Activated T-cell treated with anti-CD3 and anti-CD28 coated beads, Interleukin-2, amount 50 U/mL, for 24 hours (primary cell): ENCODE measurements around the gene SIL1.
"Not testable (repeated sequence)": the region's sequence is repeated elsewhere in the genome, so short reads cannot be mapped to it uniquely, and the experiment has no call there.

Experiments used
- DNase-seq: peaks from one replicate; pipeline ENCODE4 v3.0.0-alpha.2; 2020
- H3K27ac Mint-ChIP-seq: 2 replicates; pipeline ENCODE4 v1.8.0; 2020; ENCODE audit warnings: mild to moderate bottlenecking, mixed read lengths
- H3K27me3 Mint-ChIP-seq: 2 replicates; pipeline ENCODE4 v1.8.0; 2020; ENCODE audit warnings: mixed read lengths
- H3K36me3 Mint-ChIP-seq: 2 replicates; pipeline ENCODE4 v1.8.0; 2020; ENCODE audit warnings: low read depth, mixed read lengths
- H3K4me1 Mint-ChIP-seq: 2 replicates; pipeline ENCODE4 v1.8.0; 2020; ENCODE audit warnings: low read depth, mixed read lengths
- H3K4me3 Mint-ChIP-seq: 2 replicates; pipeline ENCODE4 v1.8.0; 2020; ENCODE audit warnings: mild to moderate bottlenecking, moderate library complexity, mixed read lengths
- H3K9me3 Mint-ChIP-seq: 2 replicates; pipeline ENCODE4 v1.8.0; 2020; ENCODE audit warnings: mixed read lengths

The SIL1 gene

DNA sequence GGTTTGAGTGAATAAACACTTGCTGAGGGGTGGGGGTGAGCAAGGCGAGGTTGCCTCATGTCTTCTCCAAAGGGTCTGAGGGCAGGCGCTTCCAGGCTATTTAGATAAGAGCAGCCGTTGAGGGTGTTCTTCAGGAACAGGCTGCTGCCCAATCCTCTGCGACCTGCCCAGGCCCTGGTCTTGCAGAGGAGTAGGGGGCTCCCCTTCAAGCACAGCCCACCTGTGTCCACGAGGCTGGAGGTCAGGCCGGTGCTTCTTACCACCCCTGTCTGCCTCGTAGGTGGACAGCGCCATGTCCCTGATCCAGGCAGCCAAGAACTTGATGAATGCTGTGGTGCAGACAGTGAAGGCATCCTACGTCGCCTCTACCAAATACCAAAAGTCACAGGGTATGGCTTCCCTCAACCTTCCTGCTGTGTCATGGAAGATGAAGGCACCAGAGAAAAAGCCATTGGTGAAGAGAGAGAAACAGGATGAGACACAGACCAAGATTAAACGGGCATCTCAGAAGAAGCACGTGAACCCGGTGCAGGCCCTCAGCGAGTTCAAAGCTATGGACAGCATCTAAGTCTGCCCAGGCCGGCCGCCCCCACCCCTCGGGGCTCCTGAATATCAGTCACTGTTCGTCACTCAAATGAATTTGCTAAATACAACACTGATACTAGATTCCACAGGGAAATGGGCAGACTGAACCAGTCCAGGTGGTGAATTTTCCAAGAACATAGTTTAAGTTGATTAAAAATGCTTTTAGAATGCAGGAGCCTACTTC lies 264.5 kb downstream of the SIL1 start:
- Mint-ChIP-seq H3K36me3 (peaks cover 29% of the 10 kb centered on the region), H3K4me1 (no peaks in the 10 kb centered on the region), H3K27ac (no peak overlapping the region), H3K4me3 (no peak overlapping the region), H3K9me3 (no peaks in the 10 kb centered on the region), H3K27me3 (no peaks in the 10 kb centered on the region)
- DNase-seq = no peak

DNA sequence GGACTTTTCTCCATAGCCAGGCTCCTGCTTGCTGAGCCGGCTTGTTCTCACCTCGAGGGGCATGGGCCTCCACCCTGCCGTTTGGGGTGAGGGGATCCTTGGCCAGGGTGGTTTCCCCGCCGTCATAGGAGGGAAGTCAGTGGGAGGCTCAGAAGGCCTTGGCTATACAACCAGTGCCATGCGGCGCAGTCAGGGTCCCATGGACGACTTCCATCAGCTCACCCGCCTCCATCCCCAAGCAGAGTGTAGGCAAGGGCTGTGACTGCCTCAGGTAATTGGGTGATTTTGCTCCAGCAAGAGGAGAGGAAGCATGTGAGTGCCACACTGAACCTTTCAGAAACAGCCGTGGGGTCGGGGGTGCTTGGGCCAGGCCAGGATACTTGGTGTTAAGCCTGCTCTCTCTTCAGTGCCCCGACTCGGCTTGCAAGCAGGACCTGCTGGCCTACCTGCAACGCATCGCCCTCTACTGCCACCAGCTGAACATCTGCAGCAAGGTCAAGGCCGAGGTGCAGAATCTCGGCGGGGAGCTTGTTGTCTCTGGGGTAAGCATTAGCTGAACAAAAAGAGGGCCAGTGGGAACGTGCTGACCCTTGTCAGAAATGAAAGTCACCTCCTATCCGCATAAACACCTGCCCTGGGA lies 265.9 kb downstream of the SIL1 start:
- Mint-ChIP-seq H3K4me3 (no peak overlapping the region), H3K4me1 (no peaks in the 10 kb centered on the region), H3K27me3 (no peaks in the 10 kb centered on the region), H3K36me3 (peaks cover 29% of the 10 kb centered on the region), H3K27ac (no peak overlapping the region), H3K9me3 (no peaks in the 10 kb centered on the region)
- DNase-seq = no peak

DNA sequence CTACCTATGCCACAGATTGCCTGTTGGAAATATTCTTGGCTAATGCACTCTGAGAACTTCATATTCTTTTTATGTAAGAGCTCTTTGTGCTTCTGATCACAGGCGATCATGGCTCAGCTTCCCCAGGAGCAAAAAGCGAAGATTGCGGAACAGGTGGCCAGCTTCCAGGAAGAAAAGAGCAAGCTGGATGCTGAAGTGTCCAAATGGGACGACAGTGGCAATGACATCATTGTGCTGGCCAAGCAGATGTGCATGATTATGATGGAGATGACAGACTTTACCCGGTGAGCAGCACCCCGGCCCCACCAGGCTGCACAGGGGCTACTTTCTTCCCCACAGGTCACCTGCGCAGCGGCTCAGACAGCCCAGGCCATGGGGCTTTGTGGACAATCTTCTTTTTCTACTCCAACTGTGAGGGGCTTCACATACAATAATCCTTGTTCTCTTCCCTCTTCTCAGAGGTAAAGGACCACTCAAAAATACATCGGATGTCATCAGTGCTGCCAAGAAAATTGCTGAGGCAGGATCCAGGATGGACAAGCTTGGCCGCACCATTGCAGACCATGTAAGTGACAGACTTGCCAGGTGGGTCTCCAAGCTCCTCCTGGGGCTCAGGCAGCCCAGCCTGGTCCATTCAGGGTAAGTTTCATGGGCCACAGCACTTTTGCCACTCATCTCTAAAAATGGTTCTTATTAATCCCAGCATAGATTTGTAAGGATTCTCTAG lies 267.6 kb downstream of the SIL1 start:
- Mint-ChIP-seq H3K9me3 (no peaks in the 10 kb centered on the region), H3K27me3 (no peaks in the 10 kb centered on the region), H3K4me1 (no peaks in the 10 kb centered on the region), H3K4me3 (no peak overlapping the region), H3K27ac (no peak overlapping the region), H3K36me3 (peaks cover 31% of the 10 kb centered on the region)
- no peak for DNase-seq

DNA sequence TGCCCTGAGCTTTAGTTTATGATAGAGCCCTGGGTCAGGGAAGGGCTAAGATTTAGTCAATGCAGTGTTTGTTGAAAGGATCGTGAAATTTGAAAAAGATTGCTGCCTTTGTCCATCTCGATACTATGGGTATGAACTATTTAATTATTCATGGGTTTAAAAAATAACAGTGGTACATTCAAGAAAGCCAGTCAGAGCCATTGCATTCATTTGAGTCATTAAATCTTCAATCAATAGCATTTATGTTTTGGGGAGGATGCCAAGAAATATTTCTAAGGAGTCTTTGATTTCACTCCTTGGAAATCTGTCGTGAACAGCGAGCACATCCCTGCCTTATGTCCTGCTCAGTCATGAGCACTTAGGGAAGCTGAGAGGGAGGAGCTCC lies 268.6 kb downstream of the SIL1 start:
- DNase-seq = no peak
- Mint-ChIP-seq H3K36me3 (peaks cover 32% of the 10 kb centered on the region), H3K9me3 (no peaks in the 10 kb centered on the region), H3K27ac (no peak overlapping the region), H3K27me3 (no peaks in the 10 kb centered on the region), H3K4me1 (no peaks in the 10 kb centered on the region), H3K4me3 (no peak overlapping the region)

DNA sequence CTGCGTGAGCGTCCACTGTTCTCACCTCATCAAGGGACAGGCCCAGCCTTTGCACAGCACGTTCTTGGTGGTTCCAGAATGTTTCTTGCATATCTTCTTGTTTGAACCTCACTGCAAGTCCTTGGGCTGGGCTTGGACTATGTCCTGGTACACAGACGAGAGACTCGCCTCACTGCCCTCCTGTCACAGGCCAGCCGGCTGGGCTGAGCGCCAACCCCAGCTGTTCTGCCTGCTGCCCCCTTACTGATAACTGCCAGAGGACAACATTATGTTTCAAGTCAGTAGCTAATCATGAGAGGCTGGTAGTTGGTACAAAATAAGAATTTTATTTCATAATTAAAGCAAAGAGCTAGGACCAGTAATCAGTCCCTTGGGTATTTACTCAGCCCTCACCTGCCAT lies 270.2 kb downstream of the SIL1 start:
- Mint-ChIP-seq H3K27ac (no peak overlapping the region), H3K4me1 (no peaks in the 10 kb centered on the region), H3K36me3 (peaks cover 27% of the 10 kb centered on the region)

DNA sequence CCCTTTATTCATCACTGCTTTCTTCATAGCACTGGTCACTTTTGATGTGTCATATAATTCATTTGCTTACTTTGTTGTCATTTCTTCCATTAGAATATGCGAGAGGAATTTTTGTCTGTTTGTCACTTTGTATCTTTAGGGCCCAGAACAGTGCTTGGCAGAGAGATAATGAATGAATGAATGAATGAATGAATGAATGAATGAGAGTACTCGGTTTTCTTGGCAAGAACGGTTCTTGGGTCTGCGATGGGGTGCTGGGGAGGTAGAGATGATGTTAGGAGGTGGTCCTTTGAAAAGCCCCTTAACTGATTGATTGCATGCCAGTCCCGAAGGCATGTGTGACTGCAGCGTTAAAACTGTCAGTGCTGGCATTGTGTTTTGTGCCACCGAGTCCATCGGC lies 270.6 kb downstream of the SIL1 start:
- Mint-ChIP-seq H3K4me1 (no peaks in the 10 kb centered on the region), H3K4me3 (no peak overlapping the region), H3K27me3 (no peaks in the 10 kb centered on the region), H3K36me3 (peaks cover 22% of the 10 kb centered on the region), H3K27ac (no peak overlapping the region), H3K9me3 (no peaks in the 10 kb centered on the region)
- no peak for DNase-seq

More for the DNA sequence above, 270.2 kb downstream of the SIL1 start:
- no peaks in the 10 kb centered on the region for H3K9me3 Mint-ChIP-seq
- H3K27me3 Mint-ChIP-seq = no peaks in the 10 kb centered on the region
- no peak for DNase-seq
- no peak overlapping the region for H3K4me3 Mint-ChIP-seq

DNA sequence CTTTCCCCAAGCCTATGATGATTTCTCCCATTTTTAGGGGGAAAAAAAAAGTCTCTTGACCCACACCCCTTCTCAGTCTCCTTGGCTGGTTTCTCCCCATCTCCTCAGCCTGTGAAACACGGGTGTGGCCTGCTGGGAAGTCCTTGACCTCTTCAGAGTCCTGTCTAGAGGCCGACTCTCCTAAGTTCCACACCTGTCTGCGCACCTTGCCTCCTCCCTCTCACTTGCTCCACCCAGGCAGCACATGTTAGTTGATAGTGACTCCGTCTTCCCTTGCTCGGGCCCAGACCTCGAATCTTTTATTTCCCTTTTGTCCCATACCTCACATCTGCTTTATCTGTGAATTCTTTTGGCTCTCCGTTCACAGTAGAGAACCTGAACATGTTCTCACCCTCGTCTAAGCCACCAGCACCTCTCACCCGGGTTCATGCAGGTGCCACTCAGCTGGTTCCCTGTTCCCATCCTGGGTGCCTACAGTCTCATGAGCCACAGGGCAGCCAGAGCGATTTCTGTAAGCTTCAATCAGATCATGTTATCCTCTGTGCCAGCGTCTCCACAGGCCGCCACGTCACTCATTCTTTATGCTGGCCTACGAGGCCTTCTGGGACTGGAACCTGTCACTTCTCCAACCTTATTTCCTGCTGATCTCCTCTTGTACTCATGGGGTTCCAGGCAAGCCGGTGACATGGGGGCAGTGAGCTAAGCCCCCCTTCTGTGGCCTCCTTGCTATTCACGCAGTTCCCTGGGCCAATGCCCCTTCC lies 271.3 kb downstream of the SIL1 start:
- Mint-ChIP-seq H3K9me3 (no peaks in the 10 kb centered on the region), H3K4me1 (no peaks in the 10 kb centered on the region), H3K27me3 (no peaks in the 10 kb centered on the region), H3K36me3 (peaks cover 19% of the 10 kb centered on the region), H3K27ac (no peak overlapping the region), H3K4me3 (no peak overlapping the region)
- no peak for DNase-seq

DNA sequence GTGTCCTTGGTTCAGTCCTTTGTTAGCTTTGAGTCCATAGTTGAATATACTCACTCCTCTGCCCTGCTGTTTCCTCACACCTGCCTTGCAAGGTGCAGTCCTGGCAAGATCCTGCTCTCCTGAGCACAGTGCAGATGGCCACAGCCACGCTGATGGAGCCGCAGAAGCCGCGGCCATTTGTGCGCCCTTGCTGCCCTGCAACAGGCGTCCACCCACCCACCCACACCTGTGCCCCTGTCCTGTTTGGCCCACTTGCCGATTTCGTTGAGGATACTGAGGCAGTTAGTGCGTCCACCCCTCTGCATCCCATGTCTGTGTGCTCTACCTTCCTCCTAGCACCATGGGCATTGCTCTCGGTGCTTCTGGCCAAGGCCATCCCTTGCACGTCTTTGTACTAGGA lies 271.9 kb downstream of the SIL1 start:
- no peaks in the 10 kb centered on the region for H3K9me3 Mint-ChIP-seq
- DNase-seq = no peak
- H3K4me1 Mint-ChIP-seq = no peaks in the 10 kb centered on the region
- H3K36me3 Mint-ChIP-seq = peaks cover 15% of the 10 kb centered on the region
- H3K27me3 Mint-ChIP-seq = no peaks in the 10 kb centered on the region
- H3K4me3 Mint-ChIP-seq = no peak overlapping the region
- no peak overlapping the region for H3K27ac Mint-ChIP-seq

DNA sequence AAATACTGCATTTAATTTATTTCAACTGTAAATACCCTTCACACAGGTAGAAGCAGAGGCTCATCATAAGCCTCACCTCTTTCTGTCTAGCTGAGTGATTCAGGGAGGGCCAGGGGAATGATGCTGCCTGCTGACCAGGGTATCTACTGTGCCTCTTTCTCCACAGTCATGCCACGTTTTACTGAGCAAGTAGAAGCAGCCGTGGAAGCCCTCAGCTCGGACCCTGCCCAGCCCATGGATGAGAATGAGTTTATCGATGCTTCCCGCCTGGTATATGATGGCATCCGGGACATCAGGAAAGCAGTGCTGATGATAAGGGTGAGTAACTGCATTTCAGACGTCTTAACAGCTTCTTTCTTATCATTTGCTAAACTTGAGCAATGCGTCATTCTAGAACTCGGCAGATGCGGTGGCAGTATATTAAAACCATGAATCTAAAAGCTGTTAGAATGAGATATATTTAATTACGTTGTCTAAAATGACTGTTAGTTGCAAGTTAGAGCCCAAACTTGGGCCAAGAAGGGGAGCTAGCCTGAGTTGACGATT lies 273.0 kb downstream of the SIL1 start:
- H3K9me3 Mint-ChIP-seq = no peaks in the 10 kb centered on the region
- no peaks in the 10 kb centered on the region for H3K4me1 Mint-ChIP-seq
- no peak overlapping the region for H3K27ac Mint-ChIP-seq
- H3K27me3 Mint-ChIP-seq = no peaks in the 10 kb centered on the region
- DNase-seq = no peak
- peaks cover 6% of the 10 kb centered on the region for H3K36me3 Mint-ChIP-seq
- no peak overlapping the region for H3K4me3 Mint-ChIP-seq

DNA sequence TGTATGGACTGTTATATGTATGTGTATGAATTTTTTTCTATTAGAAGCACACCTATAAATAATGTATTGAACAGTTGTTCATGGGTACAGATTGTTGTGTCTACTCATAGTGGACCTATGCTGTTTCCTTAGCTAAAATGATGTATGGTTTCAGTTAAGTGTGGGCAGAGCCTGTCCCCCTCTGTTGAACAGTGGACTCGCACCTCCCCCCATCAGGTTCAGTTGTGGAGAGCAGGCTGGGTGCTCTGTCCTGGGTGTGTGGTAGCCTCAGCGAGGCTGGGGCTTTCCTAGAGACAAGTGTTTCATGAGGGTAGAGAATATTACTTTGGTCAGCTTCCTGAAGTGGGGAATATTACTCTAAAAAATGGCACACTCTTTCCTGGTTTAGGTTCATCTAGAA lies 275.7 kb downstream of the SIL1 start:
- Mint-ChIP-seq H3K36me3 (peaks cover 6% of the 10 kb centered on the region), H3K4me3 (no peak overlapping the region), H3K4me1 (no peaks in the 10 kb centered on the region), H3K27me3 (no peaks in the 10 kb centered on the region), H3K9me3 (no peaks in the 10 kb centered on the region), H3K27ac (no peak overlapping the region)
- no peak for DNase-seq

DNA sequence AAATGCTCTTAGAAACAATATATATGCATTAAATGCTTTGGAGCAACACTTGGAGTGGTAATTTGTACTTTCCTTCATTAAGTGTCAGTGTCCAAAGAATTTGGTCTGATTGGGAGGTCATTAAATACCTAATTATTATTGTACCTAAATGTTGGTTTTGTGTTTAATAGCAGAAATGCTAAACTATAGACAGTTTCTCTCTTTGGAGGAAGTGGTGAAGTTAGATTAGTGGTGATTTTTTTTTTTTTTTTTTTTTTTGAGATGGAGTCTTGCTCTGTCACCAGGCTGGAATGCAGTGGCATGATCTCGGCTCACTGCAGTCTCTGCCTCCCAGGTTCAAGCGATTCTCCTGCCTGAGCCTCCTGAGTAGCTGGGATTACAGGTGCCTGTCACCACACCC lies 276.8 kb downstream of the SIL1 start:
- not testable (repeated sequence) for H3K4me3 Mint-ChIP-seq, H3K27me3 Mint-ChIP-seq, H3K27ac Mint-ChIP-seq, DNase-seq, H3K4me1 Mint-ChIP-seq, H3K9me3 Mint-ChIP-seq, H3K36me3 Mint-ChIP-seq

DNA sequence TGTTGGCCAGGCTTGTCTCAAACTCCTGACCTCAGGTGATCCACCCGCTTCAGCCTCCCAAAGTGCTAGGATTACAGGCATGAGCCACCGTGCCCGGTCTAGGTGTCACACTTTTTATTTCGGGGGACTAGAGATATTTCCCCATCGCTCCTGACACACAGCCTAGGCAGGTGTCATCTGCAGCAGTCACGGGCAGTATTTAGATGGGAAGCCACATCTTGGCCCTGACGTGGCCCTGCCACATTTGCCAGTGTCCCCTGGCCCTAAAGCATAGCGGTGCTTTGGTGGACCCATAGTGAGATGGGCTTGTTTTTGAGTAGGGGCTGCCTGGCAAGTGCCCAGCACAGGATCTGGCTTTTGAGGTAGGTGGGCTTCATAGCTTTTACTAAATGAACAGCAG lies 278.0 kb downstream of the SIL1 start:
- no peaks in the 10 kb centered on the region for H3K27me3 Mint-ChIP-seq

DNA sequence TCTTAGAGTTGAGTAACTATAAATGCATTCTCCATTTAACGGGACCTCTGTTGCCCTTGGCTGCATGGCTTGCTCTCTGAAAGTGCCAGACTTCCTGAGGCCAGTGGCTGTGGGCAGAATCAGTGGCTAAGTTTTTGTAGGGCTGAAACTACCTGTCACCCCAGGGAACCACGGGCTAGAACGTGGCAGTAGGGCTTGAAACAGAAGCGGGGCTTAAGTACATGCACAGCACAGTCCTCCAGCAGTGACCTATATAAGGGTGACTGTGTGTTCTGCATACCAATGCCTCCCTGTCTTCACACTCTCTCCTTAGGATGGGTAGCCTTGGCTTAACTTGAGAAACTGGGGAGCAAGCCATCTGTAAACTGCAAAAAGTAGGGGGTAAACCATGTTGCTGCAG lies 279.5 kb downstream of the SIL1 start:
- no peaks in the 10 kb centered on the region for H3K36me3 Mint-ChIP-seq
- no peaks in the 10 kb centered on the region for H3K27me3 Mint-ChIP-seq
- DNase-seq = no peak
- H3K27ac Mint-ChIP-seq = no peak overlapping the region
- H3K9me3 Mint-ChIP-seq = no peaks in the 10 kb centered on the region
- no peaks in the 10 kb centered on the region for H3K4me1 Mint-ChIP-seq
- no peak overlapping the region for H3K4me3 Mint-ChIP-seq

More for the DNA sequence above, 278.0 kb downstream of the SIL1 start:
- H3K4me1 Mint-ChIP-seq = no peaks in the 10 kb centered on the region
- DNase-seq = no peak
- H3K4me3 Mint-ChIP-seq = no peak overlapping the region
- no peak overlapping the region for H3K27ac Mint-ChIP-seq
- no peaks in the 10 kb centered on the region for H3K9me3 Mint-ChIP-seq
- H3K36me3 Mint-ChIP-seq = peaks cover 3% of the 10 kb centered on the region

DNA sequence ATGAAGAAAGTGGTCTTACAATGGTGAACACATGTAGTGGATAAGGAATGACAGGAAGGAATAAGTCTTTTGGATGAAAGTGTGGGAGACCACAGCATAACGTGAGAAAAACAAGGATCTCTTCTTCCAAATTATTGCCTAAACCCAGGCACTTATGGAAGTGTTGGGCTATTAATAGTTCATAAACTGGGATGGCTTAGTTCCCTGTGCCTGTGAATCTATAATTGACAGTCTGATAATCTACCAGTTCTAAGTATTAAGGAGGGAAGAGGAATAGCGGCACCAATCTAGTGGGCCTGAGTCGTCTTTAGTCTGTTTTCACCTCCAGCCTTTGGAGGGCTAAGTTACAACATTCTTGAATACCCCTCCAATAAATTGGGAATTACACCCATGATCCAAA lies 283.8 kb downstream of the SIL1 start:
- no peak overlapping the region for H3K4me3 Mint-ChIP-seq
- DNase-seq = no peak
- H3K27ac Mint-ChIP-seq = no peak overlapping the region
- no peaks in the 10 kb centered on the region for H3K27me3 Mint-ChIP-seq
- H3K36me3 Mint-ChIP-seq = no peaks in the 10 kb centered on the region
- no peaks in the 10 kb centered on the region for H3K4me1 Mint-ChIP-seq
- H3K9me3 Mint-ChIP-seq = no peaks in the 10 kb centered on the region
